ENCODE results near the gene PDZD4. TPM values are rescaled to one million over a fixed set of nuclear protein-coding genes. Genes with fewer than 3 reads are reported as not detected.

The PDZD4 gene
- total RNA-seq, 4 donors from 2014 or later = 20.0 to 48.4 (median 36.9) TPM

DNA sequence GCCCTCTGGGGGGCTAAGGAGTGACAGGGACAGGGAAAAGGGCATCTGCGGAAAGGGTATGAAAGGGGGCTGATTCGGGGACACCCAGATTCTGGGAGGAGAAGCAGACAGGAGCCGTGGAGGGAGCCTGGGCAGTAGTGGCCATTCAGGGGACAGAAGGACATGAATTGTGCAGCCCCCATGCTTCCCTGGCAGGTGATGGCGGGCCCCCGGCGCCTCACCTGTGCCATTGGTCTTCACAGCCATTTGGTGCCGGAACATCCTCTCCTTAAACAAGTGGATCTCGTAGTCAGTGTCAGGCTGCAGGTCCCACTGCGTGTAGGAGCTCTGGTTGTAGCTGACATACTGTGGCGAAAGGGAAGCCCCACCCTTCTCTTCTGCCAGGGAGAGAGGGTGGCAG is 33.8 kb upstream of the PDZD4 start:
- DNase-seq (ENCODE audit: extremely low spot score) = no peak
- Histone ChIP-seq H3K36me3 (peaks cover 0 to 8% (median 0%) of the 10 kb centered on the region in 4 donors), H3K9me3 (no peaks in the 10 kb centered on the region), H3K27me3 (no peaks in the 10 kb centered on the region), H3K27ac (replicated peaks in 1 of 4) (no peak overlapping the region), H3K4me3 (no peak overlapping the region), H3K4me1 (no peaks in the 10 kb centered on the region)
- WGBS = 94% methylated on average over 3 of the region's 10 CpGs
- TF ChIP-seq, protein P1, sequence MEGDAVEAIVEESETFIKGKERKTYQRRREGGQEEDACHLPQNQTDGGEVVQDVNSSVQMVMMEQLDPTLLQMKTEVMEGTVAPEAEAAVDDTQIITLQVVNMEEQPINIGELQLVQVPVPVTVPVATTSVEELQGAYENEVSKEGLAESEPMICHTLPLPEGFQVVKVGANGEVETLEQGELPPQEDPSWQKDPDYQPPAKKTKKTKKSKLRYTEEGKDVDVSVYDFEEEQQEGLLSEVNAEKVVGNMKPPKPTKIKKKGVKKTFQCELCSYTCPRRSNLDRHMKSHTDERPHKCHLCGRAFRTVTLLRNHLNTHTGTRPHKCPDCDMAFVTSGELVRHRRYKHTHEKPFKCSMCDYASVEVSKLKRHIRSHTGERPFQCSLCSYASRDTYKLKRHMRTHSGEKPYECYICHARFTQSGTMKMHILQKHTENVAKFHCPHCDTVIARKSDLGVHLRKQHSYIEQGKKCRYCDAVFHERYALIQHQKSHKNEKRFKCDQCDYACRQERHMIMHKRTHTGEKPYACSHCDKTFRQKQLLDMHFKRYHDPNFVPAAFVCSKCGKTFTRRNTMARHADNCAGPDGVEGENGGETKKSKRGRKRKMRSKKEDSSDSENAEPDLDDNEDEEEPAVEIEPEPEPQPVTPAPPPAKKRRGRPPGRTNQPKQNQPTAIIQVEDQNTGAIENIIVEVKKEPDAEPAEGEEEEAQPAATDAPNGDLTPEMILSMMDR (IDR thresholded peaks at IDR 0.05) = no peak
- TF ChIP-seq EP300 (IDR thresholded peaks at IDR 0.05) (no peak), POLR2AphosphoS5 (IDR thresholded peaks at IDR 0.05) (no peak), POLR2A (IDR thresholded peaks at IDR 0.05; ENCODE audit: low read depth) (no peak)
- intact Hi-C loops (cut with DNase I) = no loop called here

DNA sequence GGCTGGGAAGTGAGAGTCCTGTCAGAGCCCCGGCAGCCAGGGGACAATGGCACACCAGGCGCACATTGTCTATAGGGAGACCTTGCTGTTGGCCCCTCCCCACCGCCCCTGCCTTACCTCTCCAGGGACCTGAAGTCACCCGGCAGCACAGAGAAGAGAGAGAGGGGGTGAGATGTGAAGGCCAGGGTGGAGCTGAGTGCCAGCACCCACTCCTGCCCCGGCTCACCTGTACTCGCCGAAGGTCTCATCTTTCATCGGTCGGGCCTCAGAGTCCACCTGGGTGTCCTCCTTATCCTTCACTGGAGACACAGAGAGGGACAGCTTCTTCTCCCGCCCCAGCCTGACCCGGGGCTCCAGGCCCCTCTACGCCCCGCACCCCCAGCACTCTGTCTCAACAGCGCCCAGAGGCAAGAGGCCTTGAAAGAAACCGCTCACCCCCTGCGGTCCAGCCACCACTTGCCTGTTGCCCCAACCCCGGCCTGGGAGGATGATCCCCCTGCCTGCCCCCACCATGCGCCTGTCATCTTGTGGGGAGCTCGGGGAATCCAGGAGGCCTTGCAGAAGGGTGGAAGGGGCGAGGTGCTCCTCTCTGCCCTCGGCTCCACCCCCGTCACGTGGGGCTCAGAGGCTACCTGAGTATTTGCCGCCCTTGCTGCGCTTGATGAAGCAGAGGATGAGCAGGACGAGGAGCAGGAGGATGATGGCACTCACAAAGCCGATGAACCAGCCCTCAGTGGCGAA is 33.1 kb upstream of the PDZD4 start:
- Histone ChIP-seq H3K4me3 (no peak overlapping the region), H3K27ac (replicated peaks in 1 of 4) (no peak overlapping the region), H3K27me3 (peaks cover 0 to 4% (median 0%) of the 10 kb centered on the region in 4 donors), H3K4me1 (no peaks in the 10 kb centered on the region), H3K36me3 (peaks cover 0 to 8% (median 0%) of the 10 kb centered on the region in 4 donors), H3K9me3 (no peaks in the 10 kb centered on the region)
- intact Hi-C loops (cut with DNase I) = no loop called here
- DNase-seq (ENCODE audit: extremely low spot score) = no peak
- 78% methylated on average over 26 of the region's 28 CpGs for WGBS
- TF ChIP-seq POLR2A (IDR thresholded peaks at IDR 0.05; ENCODE audit: low read depth) (no peak), EP300 (IDR thresholded peaks at IDR 0.05) (no peak), POLR2AphosphoS5 (IDR thresholded peaks at IDR 0.05) (no peak)
- TF ChIP-seq, protein P1 (IDR thresholded peaks at IDR 0.05) = no peak

DNA sequence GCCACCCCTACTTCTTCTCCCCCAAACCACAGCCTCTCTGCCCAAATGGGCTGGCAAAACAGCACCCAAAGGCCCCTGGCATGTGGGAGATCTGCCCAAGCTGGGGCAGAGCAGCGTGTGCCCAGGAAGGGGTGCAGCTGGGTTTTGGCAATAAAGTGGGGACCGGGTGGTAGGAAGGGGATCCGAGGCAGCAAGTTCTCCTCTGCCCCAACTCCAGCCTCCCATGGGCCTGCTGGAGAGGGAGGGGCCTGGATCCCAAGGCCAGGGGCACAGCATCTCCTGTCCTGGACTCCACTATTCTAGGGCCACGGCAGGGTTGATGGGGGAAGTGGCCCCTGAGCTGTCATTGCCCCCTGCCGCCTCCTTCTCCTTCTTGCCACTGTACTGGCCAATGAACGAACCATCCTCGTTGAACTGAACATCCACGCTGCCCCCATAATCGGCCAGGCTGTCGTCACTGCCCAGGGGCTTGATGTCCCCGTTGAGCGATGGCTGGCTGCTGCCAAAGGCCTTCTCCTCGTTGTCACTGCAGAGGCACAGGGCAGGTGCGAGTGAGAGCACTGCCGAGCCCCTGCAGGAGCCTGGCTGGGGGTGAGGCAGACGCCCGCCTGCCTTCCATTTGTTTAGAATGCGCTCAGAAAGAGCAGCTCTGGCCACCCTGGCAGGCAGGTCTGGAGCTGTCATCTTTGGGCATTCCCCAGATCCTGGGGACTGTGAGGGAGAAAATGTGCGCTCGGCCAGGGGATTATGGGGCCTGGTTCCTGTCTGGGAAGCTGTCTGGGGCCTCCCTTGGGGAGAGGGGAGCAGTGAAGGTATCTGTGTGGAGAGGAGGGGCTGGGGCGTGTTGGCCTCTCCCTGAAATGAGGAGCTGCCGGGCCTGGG is 32.3 kb upstream of the PDZD4 start:
- Histone ChIP-seq H3K27ac (replicated peaks in 1 of 4) (no peak overlapping the region), H3K4me3 (no peak overlapping the region), H3K9me3 (no peaks in the 10 kb centered on the region), H3K4me1 (no peaks in the 10 kb centered on the region), H3K27me3 (peaks cover 0 to 5% (median 0%) of the 10 kb centered on the region in 4 donors), H3K36me3 (peaks cover 0 to 8% (median 0%) of the 10 kb centered on the region in 4 donors)
- intact Hi-C loops (cut with DNase I) = no loop called here
- 76% methylated on average over 16 of the region's 22 CpGs for WGBS
- no peak for DNase-seq (ENCODE audit: extremely low spot score)
- no peak for TF ChIP-seq EP300 (IDR thresholded peaks at IDR 0.05)
- TF ChIP-seq, protein P1 (IDR thresholded peaks at IDR 0.05) = no peak
- no peak for TF ChIP-seq POLR2AphosphoS5 (IDR thresholded peaks at IDR 0.05)
- TF ChIP-seq POLR2A (IDR thresholded peaks at IDR 0.05; ENCODE audit: low read depth) = no peak

DNA sequence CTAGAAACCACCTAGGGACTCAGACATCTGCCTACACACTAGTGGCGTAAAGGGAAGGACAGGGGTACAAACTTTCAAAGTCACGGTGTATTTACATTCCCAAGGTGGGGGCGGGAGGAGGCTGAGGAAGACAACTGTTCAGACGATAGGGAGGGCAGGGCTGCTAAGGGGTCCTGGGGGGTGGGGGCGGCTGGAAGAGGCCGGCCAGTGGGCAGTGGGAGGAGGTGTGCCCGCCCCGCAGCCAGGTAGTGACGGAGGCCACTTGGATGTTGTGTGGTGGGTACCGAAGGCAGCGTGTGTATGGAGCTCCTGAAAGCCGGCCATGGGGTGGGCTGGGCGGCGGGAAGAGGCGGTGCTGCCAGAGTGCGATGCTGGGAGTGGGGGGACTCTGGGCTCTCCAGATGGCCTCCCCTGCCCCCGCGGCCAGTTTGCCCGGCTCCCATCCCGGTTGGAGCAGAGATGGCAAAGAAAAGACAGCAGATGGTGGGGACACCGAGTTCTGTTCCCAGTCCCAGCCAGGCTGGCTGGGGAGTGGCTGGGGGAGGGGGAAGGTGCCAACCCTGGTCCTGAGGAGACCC is 31.5 kb upstream of the PDZD4 start:
- peaks cover 0 to 5% (median under 1%) of the 10 kb centered on the region in 4 donors for H3K27me3 ChIP-seq
- H3K27ac ChIP-seq (replicated peaks in 1 of 4) = no peak overlapping the region
- no peak for DNase-seq (ENCODE audit: extremely low spot score)
- no peak overlapping the region for H3K4me3 ChIP-seq
- TF ChIP-seq EP300 (IDR thresholded peaks at IDR 0.05) = no peak
- no peak for TF ChIP-seq POLR2AphosphoS5 (IDR thresholded peaks at IDR 0.05)
- TF ChIP-seq POLR2A (IDR thresholded peaks at IDR 0.05; ENCODE audit: low read depth) = no peak
- TF ChIP-seq, protein P1 (IDR thresholded peaks at IDR 0.05) = no peak
- WGBS = 77% methylated on average over 18 of the region's 21 CpGs
- H3K4me1 ChIP-seq = no peaks in the 10 kb centered on the region
- intact Hi-C loops (cut with DNase I) = no loop called here
- H3K36me3 ChIP-seq = peaks cover 0 to 8% (median 0%) of the 10 kb centered on the region in 4 donors
- no peaks in the 10 kb centered on the region for H3K9me3 ChIP-seq
